ENCODE data around the gene FGFR2.

- no peak for TF ChIP-seq POLR2A (IDR thresholded peaks at IDR 0.05)
- TF ChIP-seq, protein P1, sequence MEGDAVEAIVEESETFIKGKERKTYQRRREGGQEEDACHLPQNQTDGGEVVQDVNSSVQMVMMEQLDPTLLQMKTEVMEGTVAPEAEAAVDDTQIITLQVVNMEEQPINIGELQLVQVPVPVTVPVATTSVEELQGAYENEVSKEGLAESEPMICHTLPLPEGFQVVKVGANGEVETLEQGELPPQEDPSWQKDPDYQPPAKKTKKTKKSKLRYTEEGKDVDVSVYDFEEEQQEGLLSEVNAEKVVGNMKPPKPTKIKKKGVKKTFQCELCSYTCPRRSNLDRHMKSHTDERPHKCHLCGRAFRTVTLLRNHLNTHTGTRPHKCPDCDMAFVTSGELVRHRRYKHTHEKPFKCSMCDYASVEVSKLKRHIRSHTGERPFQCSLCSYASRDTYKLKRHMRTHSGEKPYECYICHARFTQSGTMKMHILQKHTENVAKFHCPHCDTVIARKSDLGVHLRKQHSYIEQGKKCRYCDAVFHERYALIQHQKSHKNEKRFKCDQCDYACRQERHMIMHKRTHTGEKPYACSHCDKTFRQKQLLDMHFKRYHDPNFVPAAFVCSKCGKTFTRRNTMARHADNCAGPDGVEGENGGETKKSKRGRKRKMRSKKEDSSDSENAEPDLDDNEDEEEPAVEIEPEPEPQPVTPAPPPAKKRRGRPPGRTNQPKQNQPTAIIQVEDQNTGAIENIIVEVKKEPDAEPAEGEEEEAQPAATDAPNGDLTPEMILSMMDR (IDR thresholded peaks at IDR 0.05) = no peak
Measured at GRCh38 chr10:121468726-121469125, 129.5 kb downstream of the FGFR2 start.
